SIG-M5 (cell line): Measurements from ENCODE around the gene RASSF8.

Experiments
- DNase-seq: peaks from one replicate; lab custom pipeline; 2025; lab: John Stamatoyannopoulos, UW

The RASSF8 gene, protein sequence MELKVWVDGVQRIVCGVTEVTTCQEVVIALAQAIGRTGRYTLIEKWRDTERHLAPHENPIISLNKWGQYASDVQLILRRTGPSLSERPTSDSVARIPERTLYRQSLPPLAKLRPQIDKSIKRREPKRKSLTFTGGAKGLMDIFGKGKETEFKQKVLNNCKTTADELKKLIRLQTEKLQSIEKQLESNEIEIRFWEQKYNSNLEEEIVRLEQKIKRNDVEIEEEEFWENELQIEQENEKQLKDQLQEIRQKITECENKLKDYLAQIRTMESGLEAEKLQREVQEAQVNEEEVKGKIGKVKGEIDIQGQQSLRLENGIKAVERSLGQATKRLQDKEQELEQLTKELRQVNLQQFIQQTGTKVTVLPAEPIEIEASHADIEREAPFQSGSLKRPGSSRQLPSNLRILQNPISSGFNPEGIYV

DNA sequence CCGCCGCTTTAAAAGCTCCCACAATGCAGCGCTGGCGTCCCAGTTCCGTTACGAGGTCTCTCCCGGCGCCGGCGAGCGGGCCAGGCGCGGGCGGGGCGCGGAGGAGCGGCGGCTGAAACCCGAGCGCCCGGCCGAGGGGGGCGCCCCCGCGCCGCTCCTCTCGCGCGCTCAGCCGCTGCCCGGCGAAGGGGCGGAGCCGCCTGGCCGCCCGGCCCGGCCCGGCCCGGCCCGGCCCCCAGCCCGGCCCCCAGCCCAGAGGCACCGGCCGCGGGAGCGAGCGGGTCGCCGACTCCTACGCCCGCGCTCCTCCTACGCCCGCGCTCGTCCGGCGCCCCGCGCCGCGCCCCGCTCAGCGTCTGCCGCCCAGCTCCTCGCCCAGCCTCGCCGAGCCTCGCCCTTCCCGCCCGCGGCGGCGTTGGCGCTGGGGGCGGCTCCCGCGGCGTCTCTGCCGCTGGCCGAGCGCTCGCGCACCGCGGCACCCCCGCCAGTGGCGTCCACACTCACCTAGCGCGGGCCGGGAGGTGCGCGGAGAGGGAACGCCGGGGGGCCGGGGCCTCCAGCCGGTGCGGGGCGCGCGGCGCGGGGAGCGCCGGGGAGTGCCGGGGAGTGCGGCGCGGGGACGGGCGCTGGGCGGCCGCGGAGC, at the start of gene RASSF8:
RASSF8 (plus strand) TSS at position 255 of the 643 bp plus-strand sequence. CDS start 96,662 bp downstream, outside the sequence.
- no peak for DNase-seq

- DNase-seq: no peak
These were observed 43.9 kb upstream of the RASSF8 start for GRCh38 chr12:25914551-25914950.

GRCh38 chr12:25924491-25925001, 33.9 kb upstream of the RASSF8 start:
- DNase-seq: no peak

DNA sequence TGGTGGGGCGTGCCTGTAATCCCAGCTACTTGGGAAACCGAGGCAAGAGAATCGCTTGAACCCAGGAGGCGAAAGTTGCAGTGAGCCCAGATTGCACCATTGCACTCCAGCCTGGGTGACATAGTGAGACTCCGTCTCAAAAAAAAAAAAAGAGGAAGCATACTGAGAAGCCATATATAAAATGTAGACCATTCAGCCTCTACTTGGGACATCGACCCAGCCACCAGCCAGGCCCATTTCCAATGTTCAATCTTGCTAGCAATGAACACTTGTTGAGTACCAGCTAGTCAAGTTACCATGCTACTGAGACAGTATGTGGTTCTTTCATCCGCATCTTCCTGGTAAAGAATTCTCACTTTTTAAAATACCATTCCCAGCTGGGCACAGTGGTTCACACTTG, 33.4 kb upstream of the RASSF8 start:
- DNase-seq: no peak

DNA sequence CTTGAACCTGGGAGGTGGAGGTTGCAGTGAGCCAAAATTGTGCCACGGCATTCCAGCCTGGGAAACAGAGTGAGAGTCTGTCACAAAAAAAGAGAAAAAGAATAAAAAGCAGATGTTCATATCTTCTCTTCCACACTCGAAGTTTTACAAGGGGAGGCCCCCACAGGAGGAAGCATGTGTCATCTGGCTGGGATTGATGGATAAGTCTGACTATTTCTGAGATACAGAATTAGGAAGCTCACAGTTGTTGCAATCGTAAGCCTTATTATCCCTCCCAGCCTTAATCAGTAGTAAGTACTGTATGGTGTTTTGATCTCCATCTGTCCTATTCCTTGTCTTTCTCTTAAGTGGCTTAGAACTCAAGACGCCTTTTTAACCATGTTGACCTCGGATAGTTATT, 31.9 kb upstream of the RASSF8 start:
- no peak for DNase-seq

- DNase-seq: no peak
These were observed 29.3 kb upstream of the RASSF8 start for GRCh38 chr12:25929142-25929541.

GRCh38 chr12:25932971-25933370, 25.5 kb upstream of the RASSF8 start:
- no peak for DNase-seq

GRCh38 chr12:25934456-25934855, 24.0 kb upstream of the RASSF8 start:
- DNase-seq: no peak

- DNase-seq: no peak
These were observed 22.9 kb upstream of the RASSF8 start for GRCh38 chr12:25935355-25936144.

GRCh38 chr12:25937096-25937495, 21.4 kb upstream of the RASSF8 start:
- DNase-seq: no peak

DNA sequence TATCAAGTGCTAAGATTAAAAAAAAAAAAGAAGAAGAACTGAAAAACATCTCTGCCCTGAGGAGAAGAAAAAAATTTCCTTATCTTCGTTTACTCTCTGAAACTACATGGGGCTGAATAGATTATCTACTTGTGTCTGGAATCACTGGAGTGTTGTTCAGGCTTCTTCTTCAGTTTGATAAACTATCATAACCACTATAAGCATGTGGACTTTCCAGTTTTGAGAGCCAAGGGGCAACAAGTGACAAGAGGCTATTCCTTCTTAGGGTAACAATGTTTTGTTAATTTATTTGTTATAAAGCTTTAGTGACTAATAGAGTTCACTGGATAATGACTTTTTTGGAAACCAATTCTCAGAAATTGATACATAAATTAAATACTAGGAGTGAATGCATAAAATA, 19.9 kb upstream of the RASSF8 start:
- no peak for DNase-seq

DNA sequence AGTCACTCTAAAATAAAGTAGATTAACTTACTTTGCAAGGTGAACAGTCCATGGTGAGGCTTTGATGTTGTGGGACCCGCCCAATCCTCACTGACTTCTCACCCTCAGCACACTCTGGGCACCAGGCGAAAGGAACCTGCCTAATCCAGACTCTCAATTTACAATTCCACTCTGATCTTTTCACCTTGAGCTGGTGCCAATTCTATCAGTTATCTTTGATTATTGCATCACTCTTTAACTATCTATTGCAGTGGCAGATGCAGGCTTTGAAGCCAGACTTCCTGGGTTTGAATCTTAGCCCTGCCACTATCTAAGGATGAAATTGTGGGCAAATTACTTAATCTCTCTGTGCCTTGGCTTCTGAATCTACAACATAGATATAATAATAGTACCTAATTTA, 18.9 kb upstream of the RASSF8 start:
- DNase-seq: no peak

- no peak for DNase-seq
These were observed 17.6 kb upstream of the RASSF8 start for GRCh38 chr12:25940886-25941285.

DNA sequence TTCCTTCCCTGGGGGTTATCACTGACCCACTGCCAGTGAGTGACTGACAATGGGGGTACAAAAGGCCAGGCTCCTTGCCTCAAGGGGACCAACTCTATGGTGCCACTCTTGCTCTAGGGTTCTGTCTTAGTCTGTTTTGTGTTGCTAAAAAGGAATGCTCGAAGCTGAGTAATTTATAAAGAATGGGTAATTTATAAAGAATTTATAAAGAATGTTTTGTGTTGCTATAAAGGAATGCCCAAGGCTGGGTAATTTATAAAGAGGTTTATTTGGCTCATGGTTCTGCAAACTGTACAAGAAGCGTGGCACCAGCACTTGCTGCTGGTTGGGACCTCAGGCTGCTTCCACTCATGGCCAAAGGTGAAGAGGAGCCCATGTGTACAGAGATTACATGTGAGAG, 15.8 kb upstream of the RASSF8 start:
- DNase-seq: no peak

DNA sequence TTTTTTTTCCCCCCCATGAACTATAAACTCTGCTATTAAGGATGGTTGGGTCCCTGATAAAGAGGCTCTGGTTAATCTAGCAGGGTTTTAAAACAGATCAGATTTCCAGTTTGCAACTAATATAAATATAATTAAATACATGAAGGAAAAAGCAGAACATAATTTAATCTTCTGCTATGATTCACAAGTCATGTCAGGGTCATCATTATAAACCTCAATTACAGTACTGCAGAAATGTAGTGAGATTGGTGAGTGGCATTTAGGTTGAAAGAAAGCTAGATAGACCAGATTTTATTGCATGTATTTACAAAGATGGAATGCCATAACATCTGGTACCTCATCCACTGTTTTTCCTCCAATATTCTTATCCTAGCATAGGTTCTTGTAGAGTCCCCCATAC, 14.5 kb upstream of the RASSF8 start:
- DNase-seq: no peak

- DNase-seq: no peak
These were observed 9.1 kb upstream of the RASSF8 start for GRCh38 chr12:25949343-25949742.

GRCh38 chr12:25950329-25951115, 8.0 kb upstream of the RASSF8 start:
- no peak for DNase-seq

DNA sequence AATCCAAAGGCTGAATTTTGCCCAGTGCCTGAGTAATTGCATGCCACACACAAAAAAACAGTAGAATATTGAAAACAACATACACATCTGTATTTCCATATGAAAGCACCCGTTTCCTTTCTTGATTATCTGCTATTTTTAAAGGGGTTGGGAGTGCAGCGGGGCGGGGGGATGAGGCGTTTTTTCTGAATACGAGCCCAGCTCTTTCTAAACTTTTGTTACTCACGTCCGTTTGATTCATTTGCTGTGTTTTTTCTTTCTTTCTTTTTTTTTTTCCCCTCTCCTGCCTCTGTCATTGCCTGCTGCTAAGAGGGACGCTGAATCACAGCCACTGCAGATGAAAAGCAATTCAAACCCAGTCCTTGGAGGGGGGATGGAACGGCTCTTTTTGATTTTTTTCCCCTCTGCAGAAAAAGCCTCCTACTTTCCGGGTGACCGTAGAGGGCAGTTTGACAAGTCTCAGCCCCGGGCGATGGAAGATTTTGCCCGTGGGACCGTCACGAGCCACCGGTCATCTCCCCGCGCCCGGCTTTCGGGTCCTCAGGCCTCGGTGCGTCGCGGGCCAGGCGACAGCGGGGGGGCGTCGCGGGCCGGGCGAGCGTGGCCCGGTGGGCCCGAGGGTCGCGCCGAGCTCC, 572 bp upstream of the RASSF8 start:
- DNase-seq: no peak

DNA sequence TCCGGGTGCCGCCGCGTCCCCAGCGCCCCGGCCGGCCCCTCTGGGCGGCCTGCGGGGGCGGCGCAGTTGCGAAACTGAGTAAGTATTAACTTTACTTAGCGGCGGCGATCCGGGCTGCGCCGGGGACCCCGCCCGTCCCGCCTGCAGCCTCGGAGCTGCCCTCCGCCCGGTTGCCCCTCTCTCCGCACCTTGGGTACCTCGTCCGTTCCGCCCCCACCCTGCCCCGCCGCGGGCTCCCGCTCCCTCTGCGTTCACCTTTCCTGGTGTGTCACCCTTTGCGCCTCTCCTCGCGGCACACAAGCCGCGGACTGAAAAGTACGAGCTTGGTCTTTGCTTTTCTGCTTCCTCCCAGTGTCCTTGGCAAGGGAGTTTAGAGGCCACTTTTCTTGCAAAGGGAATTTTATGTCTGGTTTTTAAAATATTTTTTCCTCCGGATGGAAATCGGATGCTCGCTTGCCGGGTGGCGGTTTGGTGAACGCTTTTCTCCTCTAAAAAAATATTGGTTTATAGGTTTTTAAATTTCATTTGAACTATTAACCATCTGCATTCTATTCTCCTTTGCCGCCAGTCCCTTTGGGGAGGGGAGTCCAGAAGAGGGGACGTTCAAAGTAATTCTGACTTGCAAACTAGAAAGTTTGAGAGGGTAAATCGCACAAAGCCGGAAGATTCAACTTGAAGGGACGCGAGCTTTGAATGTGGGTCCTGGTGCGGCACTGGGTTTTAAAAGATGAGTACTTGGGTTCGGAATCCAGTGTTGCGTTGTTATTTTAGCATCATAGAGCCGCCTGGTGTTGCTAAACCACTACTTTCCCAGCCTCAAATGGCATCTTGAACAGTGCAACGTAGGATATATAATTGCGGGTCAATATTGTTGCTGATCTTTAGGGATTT, 834 bp downstream of the RASSF8 start:
- no peak for DNase-seq

- DNase-seq: no peak
These were observed 1.7 kb downstream of the RASSF8 start for GRCh38 chr12:25960143-25960542.
